WI38 (cell line): ENCODE measurements around the gene LOXL1.
A peak's percentile ranks its signal among the peaks of the same experiment; 100 is the strongest.

ENCODE experiments used
- H3K4me3 ChIP-seq: 2 replicates; pipeline ENCODE4 v1.5.1; 2011; ENCODE audit warnings: low read depth, mild to moderate bottlenecking, control low read depth, low read length
- TF ChIP-seq, protein P1 (sequence below): IDR thresholded peaks from 2 replicates; pipeline ENCODE4 v1.5.1; 2012; ENCODE audit warnings: low read depth, mild to moderate bottlenecking, control low read depth, low read length

LOXL1 gene

DNA sequence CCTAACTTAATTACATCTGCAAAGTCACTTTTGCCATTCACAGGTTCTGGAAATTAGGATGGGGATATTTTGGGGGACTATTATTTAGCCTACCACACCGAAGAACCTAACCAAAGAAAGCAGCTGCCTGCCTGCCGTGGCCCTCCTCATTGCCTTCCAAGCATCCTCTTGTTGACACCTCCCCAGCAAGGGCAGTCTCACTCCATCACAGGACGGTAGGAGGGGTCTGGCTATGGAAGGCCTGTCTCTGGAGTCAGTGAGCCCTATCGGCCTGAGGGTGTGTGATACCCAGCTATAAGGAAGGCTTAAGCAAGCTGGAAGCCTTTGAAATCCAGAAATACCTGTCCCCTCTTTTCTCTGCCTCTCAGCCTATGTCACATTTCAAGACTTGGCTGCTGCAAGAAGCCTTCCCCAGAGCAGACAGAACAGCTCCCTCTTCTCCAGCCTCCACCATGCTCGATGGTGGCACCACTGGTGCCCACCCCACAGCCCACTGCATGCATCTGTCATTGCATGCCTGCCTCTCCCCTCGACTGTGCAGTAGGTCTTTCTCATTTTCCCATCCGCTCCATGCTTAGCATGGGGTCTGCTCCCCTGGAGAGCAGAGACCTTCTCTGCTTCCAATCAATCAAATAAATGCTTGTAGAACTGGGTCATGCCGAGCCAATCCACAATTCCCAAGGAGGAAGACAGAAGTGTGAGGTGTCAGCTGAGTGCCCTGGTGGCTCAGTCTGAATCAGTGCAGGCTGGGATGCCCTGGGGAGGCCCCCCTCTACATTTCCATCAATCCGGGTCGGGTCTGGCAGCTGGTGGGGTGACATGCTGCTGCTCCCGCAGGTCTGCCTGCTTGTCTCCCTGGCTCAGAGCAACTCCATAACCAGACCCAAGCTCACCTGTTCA, 23.9 kb upstream of the LOXL1 start:
- TF ChIP-seq, protein P1, sequence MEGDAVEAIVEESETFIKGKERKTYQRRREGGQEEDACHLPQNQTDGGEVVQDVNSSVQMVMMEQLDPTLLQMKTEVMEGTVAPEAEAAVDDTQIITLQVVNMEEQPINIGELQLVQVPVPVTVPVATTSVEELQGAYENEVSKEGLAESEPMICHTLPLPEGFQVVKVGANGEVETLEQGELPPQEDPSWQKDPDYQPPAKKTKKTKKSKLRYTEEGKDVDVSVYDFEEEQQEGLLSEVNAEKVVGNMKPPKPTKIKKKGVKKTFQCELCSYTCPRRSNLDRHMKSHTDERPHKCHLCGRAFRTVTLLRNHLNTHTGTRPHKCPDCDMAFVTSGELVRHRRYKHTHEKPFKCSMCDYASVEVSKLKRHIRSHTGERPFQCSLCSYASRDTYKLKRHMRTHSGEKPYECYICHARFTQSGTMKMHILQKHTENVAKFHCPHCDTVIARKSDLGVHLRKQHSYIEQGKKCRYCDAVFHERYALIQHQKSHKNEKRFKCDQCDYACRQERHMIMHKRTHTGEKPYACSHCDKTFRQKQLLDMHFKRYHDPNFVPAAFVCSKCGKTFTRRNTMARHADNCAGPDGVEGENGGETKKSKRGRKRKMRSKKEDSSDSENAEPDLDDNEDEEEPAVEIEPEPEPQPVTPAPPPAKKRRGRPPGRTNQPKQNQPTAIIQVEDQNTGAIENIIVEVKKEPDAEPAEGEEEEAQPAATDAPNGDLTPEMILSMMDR = no peak
- H3K4me3 ChIP-seq = no peak overlapping the region

DNA sequence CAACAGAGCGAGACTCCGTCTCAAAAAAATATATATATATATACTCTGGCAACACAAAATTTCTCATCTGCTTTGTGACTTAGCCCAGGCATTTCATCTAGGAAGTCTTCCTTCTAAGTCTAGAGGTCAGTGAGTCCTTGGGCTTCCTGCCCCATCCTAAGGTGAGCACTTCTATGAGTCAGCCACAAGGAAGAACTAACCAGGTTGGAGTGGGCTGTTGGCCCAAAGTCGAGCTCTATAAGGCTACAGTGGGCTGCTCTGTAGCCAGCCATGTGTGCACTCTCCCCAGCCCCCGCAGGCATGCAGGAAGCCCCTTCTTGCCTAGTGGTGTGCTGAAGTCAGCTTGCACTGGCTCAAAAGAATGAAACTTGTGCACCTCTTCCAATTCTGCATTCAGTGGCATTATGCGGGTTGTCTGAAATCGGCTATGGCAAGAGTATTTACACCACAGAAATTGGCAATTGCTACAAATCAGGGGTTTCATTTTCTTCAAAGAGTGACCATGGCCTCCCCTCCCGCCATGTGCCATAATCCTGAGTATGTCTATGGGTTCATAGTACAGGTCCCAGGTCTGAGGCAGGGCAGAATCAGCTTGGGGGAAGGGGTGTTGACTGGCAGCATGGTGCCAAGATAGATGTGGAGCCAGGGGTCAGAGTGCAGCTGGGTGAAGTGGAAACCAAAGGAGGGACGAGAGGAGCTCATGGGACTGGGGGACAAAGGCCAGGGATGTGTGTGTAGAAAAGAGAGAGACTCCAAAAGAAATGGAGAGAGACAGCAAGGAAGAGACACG, 22.0 kb upstream of the LOXL1 start:
- TF ChIP-seq, protein P1 = no peak
- no peak overlapping the region for H3K4me3 ChIP-seq

DNA sequence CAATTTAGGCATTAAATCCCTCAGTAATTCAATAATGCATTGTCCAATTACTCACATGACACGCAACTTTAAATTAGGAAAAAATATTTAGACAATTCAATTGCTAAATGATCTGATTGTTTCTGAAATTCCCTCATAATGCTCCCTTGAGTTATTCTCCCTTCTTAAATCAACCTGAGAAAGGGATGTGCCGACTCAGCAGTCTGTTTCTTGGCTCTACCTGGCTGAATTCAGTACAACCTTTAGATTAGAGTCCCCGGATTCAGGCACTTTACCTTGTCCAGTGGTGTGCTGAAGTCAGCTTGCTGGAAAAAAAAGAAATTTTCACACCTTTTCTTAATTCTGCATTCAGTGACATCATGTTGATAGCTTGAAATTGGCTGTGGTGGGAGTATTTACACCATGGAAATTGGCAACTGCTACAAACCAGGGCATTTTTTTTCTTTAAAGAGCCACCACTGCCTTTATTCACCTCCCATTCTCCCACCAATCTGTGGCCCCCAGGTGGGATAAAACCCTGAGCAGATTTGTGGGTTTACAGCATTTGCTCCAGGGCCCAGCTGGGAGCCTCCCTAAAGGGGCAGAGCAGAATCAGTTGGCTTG, 20.9 kb upstream of the LOXL1 start:
- H3K4me3 ChIP-seq = no peak overlapping the region
- TF ChIP-seq, protein P1 = no peak

DNA sequence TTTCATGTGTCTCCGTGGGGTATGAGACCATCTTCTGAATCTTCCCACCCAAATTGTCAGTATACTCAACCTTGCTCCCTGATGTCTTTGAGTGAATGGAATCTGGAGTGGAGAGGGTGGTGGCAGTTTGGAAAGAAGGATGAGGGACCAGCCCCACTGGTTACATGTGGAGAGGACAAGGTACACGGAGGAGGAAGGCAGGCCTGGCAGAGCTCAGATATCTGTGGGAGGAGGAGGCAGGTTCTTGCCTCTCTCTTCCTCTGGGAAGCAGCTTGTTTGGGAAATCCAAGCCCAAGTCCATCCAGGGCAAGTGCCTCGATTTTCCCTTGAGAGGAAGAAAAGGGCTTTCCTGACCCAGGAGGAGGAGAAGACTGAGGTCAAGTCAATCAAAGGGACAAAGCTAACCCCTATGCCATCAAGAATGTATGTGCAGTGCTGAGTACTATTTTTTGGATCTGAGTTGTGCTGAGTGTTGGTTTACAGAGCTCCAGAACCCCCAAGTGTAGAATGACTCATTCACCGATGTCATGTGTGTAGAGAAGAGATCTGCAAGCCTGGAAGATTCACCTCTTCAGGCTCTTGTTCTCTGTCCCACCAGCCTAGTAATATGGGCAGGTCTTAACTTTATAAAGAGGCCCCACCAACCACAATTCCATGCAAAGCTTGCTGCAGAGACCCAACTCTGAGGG, 19.8 kb upstream of the LOXL1 start:
- no peak overlapping the region for H3K4me3 ChIP-seq
- TF ChIP-seq, protein P1 = no peak

DNA sequence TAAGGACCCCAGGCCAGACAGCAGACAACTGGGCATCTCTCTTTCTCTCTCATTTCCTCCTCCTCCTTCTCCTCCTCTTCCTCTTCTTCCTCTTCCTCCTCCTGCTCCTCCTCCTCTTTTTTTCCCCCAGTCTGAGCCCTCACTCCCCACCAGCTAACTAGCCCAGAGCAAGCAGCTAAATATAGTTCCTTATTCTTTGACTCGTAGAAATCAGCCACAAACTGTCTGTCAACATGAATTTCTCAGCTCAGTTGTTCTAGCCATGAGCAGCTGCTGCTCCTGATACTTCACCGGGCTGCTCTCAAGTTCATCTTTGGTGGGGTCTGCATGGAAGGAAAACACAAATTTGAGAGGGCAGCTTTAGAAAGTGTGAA, 19.2 kb upstream of the LOXL1 start:
- no peak overlapping the region for H3K4me3 ChIP-seq
- TF ChIP-seq, protein P1 = no peak

DNA sequence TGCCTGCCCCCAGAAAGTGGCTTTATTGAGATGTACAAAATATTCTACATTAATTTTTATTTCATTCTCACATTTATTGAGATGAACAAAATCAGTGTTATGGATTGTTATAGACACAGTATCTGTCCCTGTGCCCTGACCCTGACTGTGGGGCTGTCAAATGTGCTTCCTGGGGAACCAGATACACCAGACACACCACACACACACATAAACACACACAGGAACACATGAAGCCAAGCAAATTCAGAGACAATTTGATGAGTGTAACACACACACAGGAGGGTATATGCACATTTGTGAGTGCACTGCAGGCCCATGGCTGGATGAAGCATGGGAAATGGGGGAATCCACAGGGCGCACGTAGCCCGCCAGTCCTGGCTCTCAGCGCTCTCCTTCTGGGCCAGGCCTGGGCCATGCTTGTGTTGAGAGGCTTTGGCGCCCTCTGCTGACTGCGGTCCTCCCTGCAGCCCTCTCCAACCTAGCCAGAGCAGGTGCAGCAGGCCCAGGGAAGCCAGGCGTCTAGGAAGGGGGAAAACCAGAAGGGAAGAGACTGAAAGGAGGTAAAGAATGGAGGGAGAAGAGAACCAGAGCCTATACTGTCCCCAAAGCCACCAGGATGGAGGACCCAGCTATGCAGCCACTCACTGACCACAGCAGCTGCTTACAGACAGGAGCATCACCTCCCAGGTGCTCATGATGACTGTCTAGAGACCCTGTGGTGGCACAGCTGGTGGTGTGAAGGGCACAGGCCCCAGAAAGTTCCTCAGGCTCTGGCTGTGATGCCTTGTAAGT, 18.0 kb upstream of the LOXL1 start:
- no peak overlapping the region for H3K4me3 ChIP-seq
- TF ChIP-seq, protein P1 = peak; percentile 91
